KMS-11 (cell line): ENCODE data around the gene ITGA7.

Source experiments
- H2AFZ ChIP-seq: fragments of 200-600 bp; sonication (generic); 2 replicates; pipeline ENCODE4 v1.6.1; 2016; ENCODE audit warnings: antibody characterized with exemption, mixed run types, low read depth
- H3K27ac ChIP-seq: fragments of 200-600 bp; sonication (generic); 2 replicates; pipeline ENCODE4 v1.6.1; 2016; ENCODE audit warnings: mild to moderate bottlenecking, mixed run types
- H3K27me3 ChIP-seq: fragments of 200-600 bp; sonication (generic); 2 replicates; pipeline ENCODE4 v1.6.1; 2017; ENCODE audit warnings: mild to moderate bottlenecking, low read depth, mixed run types, moderate library complexity; ENCODE audit not compliant: insufficient read depth
- H3K36me3 ChIP-seq: fragments of 200-600 bp; sonication (generic); 2 replicates; pipeline ENCODE4 v1.6.1; 2017; ENCODE audit warnings: mild to moderate bottlenecking, mixed run types; ENCODE audit not compliant: insufficient read depth
- H3K4me1 ChIP-seq: fragments of 200-600 bp; sonication (generic); 2 replicates; pipeline ENCODE4 v1.6.1; 2016; ENCODE audit warnings: mild to moderate bottlenecking, low read depth, mixed run types; ENCODE audit not compliant: poor library complexity, severe bottlenecking
- H3K4me2 ChIP-seq: fragments of 200-600 bp; sonication (generic); 2 replicates; pipeline ENCODE4 v1.7.0; 2016; ENCODE audit warnings: mild to moderate bottlenecking, mixed run types
- H3K4me3 ChIP-seq: fragments of 200-600 bp; sonication (generic); IDR thresholded peaks from 2 replicates; pipeline ENCODE4 v1.6.1; 2017; ENCODE audit warnings: low read depth, low read length, mixed read lengths; ENCODE audit not compliant: insufficient read depth
- H3K79me2 ChIP-seq: fragments of 200-600 bp; sonication (generic); 2 replicates; pipeline ENCODE4 v1.6.1; 2016; ENCODE audit warnings: low read depth, mixed run types; ENCODE audit not compliant: insufficient read depth
- H3K9ac ChIP-seq: fragments of 200-600 bp; sonication (generic); 2 replicates; pipeline ENCODE4 v1.6.1; 2016; ENCODE audit warnings: mild to moderate bottlenecking, mixed run types
- H4K20me1 ChIP-seq: fragments of 200-600 bp; sonication (generic); 2 replicates; pipeline ENCODE4 v1.6.1; 2016; ENCODE audit warnings: mild to moderate bottlenecking, mixed run types; ENCODE audit not compliant: insufficient read depth
- CTCF ChIP-seq: fragments of 200-600 bp; sonication (generic); conservative IDR thresholded peaks from 2 replicates; pipeline ENCODE4 v1.6.1; 2017; ENCODE audit warnings: low read depth, mild to moderate bottlenecking, antibody characterized with exemption, low read length, moderate library complexity, mixed read lengths

ITGA7 gene

GRCh38 chr12:55679691-55680090, 28.0 kb downstream of the ITGA7 start:
- Histone ChIP-seq H3K4me1 (no peaks in the 10 kb centered on the region), H3K4me3 (no peak overlapping the region)
- TF ChIP-seq CTCF: no peak

GRCh38 chr12:55676707-55677106, 31.0 kb downstream of the ITGA7 start:
- no peak for TF ChIP-seq CTCF
- Histone ChIP-seq H3K36me3 (no peaks in the 10 kb centered on the region), H3K4me1 (no peaks in the 10 kb centered on the region), H3K79me2 (no peaks in the 10 kb centered on the region), H2AFZ (no peak overlapping the region), H3K4me2 (no peak overlapping the region), H4K20me1 (no peaks in the 10 kb centered on the region), H3K4me3 (no peak overlapping the region), H3K9ac (no peak overlapping the region), H3K27me3 (no peaks in the 10 kb centered on the region), H3K27ac (no peak overlapping the region)

More at GRCh38 chr12:55679691-55680090, 28.0 kb downstream of the ITGA7 start:
- Histone ChIP-seq H3K36me3 (no peaks in the 10 kb centered on the region), H3K4me2 (no peak overlapping the region), H3K27ac (no peak overlapping the region), H3K27me3 (no peaks in the 10 kb centered on the region; the same call in 1 of the 2 replicates), H4K20me1 (no peaks in the 10 kb centered on the region), H2AFZ (no peak overlapping the region), H3K9ac (no peak overlapping the region), H3K79me2 (no peaks in the 10 kb centered on the region)

GRCh38 chr12:55675666-55676065, 32.0 kb downstream of the ITGA7 start:
- no peak overlapping the region for H3K4me2 ChIP-seq
- H3K4me3 ChIP-seq: no peak overlapping the region
- no peaks in the 10 kb centered on the region for H3K36me3 ChIP-seq
- no peaks in the 10 kb centered on the region for H4K20me1 ChIP-seq
- H3K79me2 ChIP-seq: no peaks in the 10 kb centered on the region
- H3K9ac ChIP-seq: no peak overlapping the region
- H3K27me3 ChIP-seq: no peaks in the 10 kb centered on the region
- no peaks in the 10 kb centered on the region for H3K4me1 ChIP-seq
- TF ChIP-seq CTCF: no peak
- H2AFZ ChIP-seq: no peak overlapping the region
- no peak overlapping the region for H3K27ac ChIP-seq

- Histone ChIP-seq H3K4me3 (no peak overlapping the region), H4K20me1 (no peaks in the 10 kb centered on the region), H3K4me2 (no peak overlapping the region), H3K27ac (no peak overlapping the region), H3K27me3 (no peaks in the 10 kb centered on the region), H3K4me1 (no peaks in the 10 kb centered on the region), H3K9ac (no peak overlapping the region), H3K36me3 (no peaks in the 10 kb centered on the region), H2AFZ (no peak overlapping the region), H3K79me2 (no peaks in the 10 kb centered on the region)
- no peak for TF ChIP-seq CTCF
Observed at GRCh38 chr12:55673638-55674037, 34.1 kb downstream of the ITGA7 start.
